ENCODE results near the gene CNOT6.

Gene CNOT6

GRCh38 chr5:180618487-180618828 lies 124.3 kb downstream of the CNOT6 start:
- Histone ChIP-seq H3K4me2 (ENCODE audit: low read length) (no peak overlapping the region), H3K79me2 (ENCODE audit: low read length) (no peaks in the 10 kb centered on the region)

GRCh38 chr5:180618829-180619562 lies 124.8 kb downstream of the CNOT6 start:
- no peak overlapping the region for H3K9ac ChIP-seq (ENCODE audit: low read length)
- no peak overlapping the region for H3K4me3 ChIP-seq (ENCODE audit: low read length)
- no peak overlapping the region for H3K4me2 ChIP-seq (ENCODE audit: low read length)
- H2AFZ ChIP-seq (ENCODE audit: low read depth, low read length): no peak overlapping the region
- H3K4me1 ChIP-seq (ENCODE audit: low read length): no peaks in the 10 kb centered on the region
- no peaks in the 10 kb centered on the region for H4K20me1 ChIP-seq (ENCODE audit: insufficient read depth, low read length)
- TF ChIP-seq EZH2phosphoT487 (IDR thresholded peaks at IDR 0.05; ENCODE audit: low read depth): no peak
- no peak for TF ChIP-seq CTCF (IDR thresholded peaks at IDR 0.05; ENCODE audit: low read depth, low read length)
- no peaks in the 10 kb centered on the region for H3K79me2 ChIP-seq (ENCODE audit: low read length)
- H3K27ac ChIP-seq (ENCODE audit: low read length): no peak overlapping the region
- H3K36me3 ChIP-seq (replicated peaks; ENCODE audit: low read depth, low read length): no peaks in the 10 kb centered on the region
- no peaks in the 10 kb centered on the region for H3K27me3 ChIP-seq (ENCODE audit: low read depth, low read length)
- no peaks in the 10 kb centered on the region for H3K9me3 ChIP-seq (ENCODE audit: insufficient read depth, low read length)

More at GRCh38 chr5:180618487-180618828, 124.3 kb downstream of the CNOT6 start:
- TF ChIP-seq EZH2phosphoT487 (IDR thresholded peaks at IDR 0.05; ENCODE audit: low read depth) (no peak), CTCF (IDR thresholded peaks at IDR 0.05; ENCODE audit: low read depth, low read length) (no peak)
- Histone ChIP-seq H3K9me3 (ENCODE audit: insufficient read depth, low read length) (no peaks in the 10 kb centered on the region), H4K20me1 (ENCODE audit: insufficient read depth, low read length) (no peaks in the 10 kb centered on the region), H3K27ac (ENCODE audit: low read length) (no peak overlapping the region), H3K9ac (ENCODE audit: low read length) (no peak overlapping the region), H2AFZ (ENCODE audit: low read depth, low read length) (no peak overlapping the region), H3K4me3 (ENCODE audit: low read length) (no peak overlapping the region), H3K4me1 (ENCODE audit: low read length) (no peaks in the 10 kb centered on the region), H3K27me3 (ENCODE audit: low read depth, low read length) (no peaks in the 10 kb centered on the region), H3K36me3 (replicated peaks; ENCODE audit: low read depth, low read length) (no peaks in the 10 kb centered on the region)

- Histone ChIP-seq H3K9me3 (ENCODE audit: insufficient read depth, low read length) (no peaks in the 10 kb centered on the region), H3K79me2 (ENCODE audit: low read length) (no peaks in the 10 kb centered on the region), H3K4me1 (ENCODE audit: low read length) (no peaks in the 10 kb centered on the region), H2AFZ (ENCODE audit: low read depth, low read length) (no peak overlapping the region), H3K9ac (ENCODE audit: low read length) (no peak overlapping the region), H3K4me2 (ENCODE audit: low read length) (no peak overlapping the region), H3K27me3 (ENCODE audit: low read depth, low read length) (no peaks in the 10 kb centered on the region), H4K20me1 (ENCODE audit: insufficient read depth, low read length) (no peaks in the 10 kb centered on the region), H3K36me3 (replicated peaks; ENCODE audit: low read depth, low read length) (no peaks in the 10 kb centered on the region), H3K4me3 (ENCODE audit: low read length) (no peak overlapping the region), H3K27ac (ENCODE audit: low read length) (no peak overlapping the region)
- no peak for TF ChIP-seq EZH2phosphoT487 (IDR thresholded peaks at IDR 0.05; ENCODE audit: low read depth)
- TF ChIP-seq CTCF (IDR thresholded peaks at IDR 0.05; ENCODE audit: low read depth, low read length): no peak
These were observed 125.4 kb downstream of the CNOT6 start for GRCh38 chr5:180619563-180619915.

GRCh38 chr5:180620014-180620413 lies 125.8 kb downstream of the CNOT6 start:
- H3K36me3 ChIP-seq (replicated peaks; ENCODE audit: low read depth, low read length): no peaks in the 10 kb centered on the region
- no peaks in the 10 kb centered on the region for H3K9me3 ChIP-seq (ENCODE audit: insufficient read depth, low read length)
- TF ChIP-seq CTCF (IDR thresholded peaks at IDR 0.05; ENCODE audit: low read depth, low read length) (no peak), EZH2phosphoT487 (IDR thresholded peaks at IDR 0.05; ENCODE audit: low read depth) (no peak)
- no peaks in the 10 kb centered on the region for H4K20me1 ChIP-seq (ENCODE audit: insufficient read depth, low read length)
- no peak overlapping the region for H3K9ac ChIP-seq (ENCODE audit: low read length)
- H3K4me3 ChIP-seq (ENCODE audit: low read length): no peak overlapping the region
- no peak overlapping the region for H2AFZ ChIP-seq (ENCODE audit: low read depth, low read length)
- no peaks in the 10 kb centered on the region for H3K27me3 ChIP-seq (ENCODE audit: low read depth, low read length)
- H3K4me2 ChIP-seq (ENCODE audit: low read length): no peak overlapping the region
- H3K27ac ChIP-seq (ENCODE audit: low read length): no peak overlapping the region
- H3K4me1 ChIP-seq (ENCODE audit: low read length): no peaks in the 10 kb centered on the region
- H3K79me2 ChIP-seq (ENCODE audit: low read length): no peaks in the 10 kb centered on the region
